GM18499 (cell line): ENCODE data around the gene ZNF732.
"Not testable (repeated sequence)": the region's sequence is repeated elsewhere in the genome, so short reads cannot be mapped to it uniquely, and the experiment has no call there.

Experiments used
- ATAC-seq: cut with Tn5 transposase; IDR thresholded peaks from one replicate; pipeline ENCODE4 v1.9.1; 2021; ENCODE audit warnings: moderate number of reproducible peaks; ENCODE audit not compliant: insufficient read depth, unreplicated experiment

The ZNF732 gene

GRCh38 chr4:256492-256891 lies 48.8 kb downstream of the ZNF732 start:
- no peak for ATAC-seq

- ATAC-seq: no peak
These were observed 51.1 kb downstream of the ZNF732 start for GRCh38 chr4:253936-254756.

- no peak for ATAC-seq
These were observed 53.1 kb downstream of the ZNF732 start for GRCh38 chr4:252065-252601.

- ATAC-seq: no peak
These were observed 60.8 kb downstream of the ZNF732 start for GRCh38 chr4:244471-244870.

GRCh38 chr4:243426-243825 lies 61.8 kb downstream of the ZNF732 start:
- ATAC-seq: no peak

GRCh38 chr4:242121-242848 lies 63.0 kb downstream of the ZNF732 start:
- no peak for ATAC-seq

GRCh38 chr4:241411-241810 lies 63.9 kb downstream of the ZNF732 start:
- not testable (repeated sequence) for ATAC-seq

- ATAC-seq: no peak
These were observed 69.2 kb downstream of the ZNF732 start for GRCh38 chr4:236028-236427.

GRCh38 chr4:234178-234577 lies 71.1 kb downstream of the ZNF732 start:
- ATAC-seq: no peak

GRCh38 chr4:223913-224497 lies 81.3 kb downstream of the ZNF732 start:
- no peak for ATAC-seq
